AG04449 (cell line): ENCODE results near the gene SLC13A3.

Experiments
- CTCF ChIA-PET: fragments of 350-600 bp; formaldehyde crosslinking; extraction: SDS; loops from one replicate; lab custom pipeline; 2021; ENCODE audit warnings: antibody characterized with exemption; lab: Yijun Ruan, JAX
- POLR2A ChIA-PET: fragments of 400-600, 350-600 bp; formaldehyde crosslinking; extraction: SDS; loops from one replicate; lab custom pipeline; 2020; ENCODE audit warnings: antibody characterized with exemption, inconsistent platforms; lab: Yijun Ruan, JAX
- DNase-seq: peaks from one replicate; pipeline ENCODE4 v3.0.0-alpha.2; 2010; ENCODE audit warnings: low read depth, low spot score
- H3K4me3 ChIP-seq: 2 replicates; pipeline ENCODE4 v1.5.1; 2011; ENCODE audit warnings: low read depth, mild to moderate bottlenecking, control low read depth, low read length
- CTCF ChIP-seq: IDR thresholded peaks from one replicate; pipeline ENCODE4 v1.5.1; 2011; ENCODE audit warnings: mild to moderate bottlenecking, moderate library complexity, low read length, control low read depth, inconsistent platforms; ENCODE audit not compliant: insufficient read depth; ENCODE audit errors: missing control alignments

SLC13A3 gene

DNA sequence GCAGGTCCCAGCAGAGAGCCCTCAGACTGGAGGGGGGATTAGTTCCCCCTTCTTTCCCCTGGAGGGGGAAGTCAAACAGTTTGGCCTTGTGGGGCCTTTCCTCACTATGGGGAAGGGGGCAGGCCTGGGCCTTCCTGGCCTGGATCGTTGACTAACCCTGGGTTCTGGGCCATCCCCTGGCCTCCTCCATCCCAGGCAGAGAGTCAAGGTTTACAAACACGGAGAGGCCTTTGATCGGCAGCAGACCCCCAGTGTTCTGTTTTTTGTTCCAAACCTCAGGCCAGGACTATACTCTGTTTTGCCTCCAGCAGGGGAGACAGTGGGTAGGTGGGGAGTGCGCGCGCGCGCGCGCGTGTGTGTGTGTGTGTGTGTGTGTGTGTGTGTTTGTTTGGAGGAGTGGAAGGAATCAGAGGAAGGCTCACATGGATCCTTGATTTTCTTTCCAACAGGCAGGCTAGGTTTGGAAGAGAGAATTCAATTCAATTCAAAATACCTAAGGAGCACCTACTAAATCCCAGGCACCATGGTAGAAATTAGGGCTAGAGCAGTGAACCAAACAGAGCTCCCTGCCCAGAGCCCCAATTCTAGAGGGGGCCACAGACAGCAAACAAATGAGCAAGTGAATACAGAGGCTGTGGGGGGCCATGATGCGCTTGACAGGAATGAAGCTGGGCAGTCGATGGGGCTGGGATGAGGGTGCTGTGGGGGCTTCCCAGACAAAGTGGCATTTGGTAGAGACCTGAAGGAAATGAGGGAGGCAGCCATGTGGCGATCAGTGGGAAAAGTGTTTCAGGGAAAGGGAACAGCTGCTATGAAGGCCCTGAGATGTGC, 23.2 kb upstream of the SLC13A3 start:
- POLR2A ChIA-PET: no interaction called here
- DNase-seq: no peak
- CTCF ChIA-PET: interaction anchor here (0.5 kb wide), 1 partner anchor 540 kb away, joined by 3 read pairs; no protein-coding TSS in a partner anchor
- no peak overlapping the region for H3K4me3 ChIP-seq
- no peak for TF ChIP-seq CTCF

DNA sequence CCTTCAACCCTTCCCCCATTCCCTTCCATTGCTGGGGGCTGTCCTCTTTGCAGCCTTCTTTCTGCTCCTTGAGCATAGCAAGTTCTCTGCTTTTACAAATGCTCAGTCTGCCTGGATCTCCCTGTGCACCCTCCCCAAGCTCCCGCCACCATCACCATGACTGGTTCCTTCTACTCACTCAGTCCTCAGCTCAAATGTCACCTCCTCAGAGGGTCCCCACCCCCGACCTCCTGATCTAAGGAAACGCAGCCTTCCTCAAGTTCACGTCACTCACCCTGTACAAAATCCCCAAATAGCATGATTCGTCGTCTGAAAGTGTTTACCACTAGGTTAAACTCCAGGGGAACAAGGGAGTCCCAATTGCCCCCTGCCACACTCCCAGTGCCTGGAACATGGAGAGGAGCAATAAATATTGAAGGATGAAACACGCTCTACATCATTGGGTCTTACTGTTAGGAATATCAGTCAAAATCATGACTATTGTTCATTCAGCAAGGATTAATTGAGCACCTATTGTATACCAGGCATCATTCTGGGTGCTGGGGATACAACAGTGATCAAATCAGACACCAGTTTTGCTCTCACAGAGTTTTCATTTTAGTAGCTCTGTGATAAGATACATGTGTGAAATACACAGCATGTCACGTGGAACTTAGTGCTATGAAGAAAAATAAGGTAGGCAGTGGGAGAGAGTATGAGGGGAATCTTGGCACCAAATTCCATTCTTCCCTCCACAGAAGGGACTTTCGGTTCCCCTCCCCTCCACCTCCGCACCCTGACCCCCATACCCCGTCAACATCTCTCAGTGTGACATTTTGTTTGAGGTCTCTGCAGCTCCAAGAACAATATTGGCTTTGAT, 22.4 kb upstream of the SLC13A3 start:
- H3K4me3 ChIP-seq: no peak overlapping the region
- no peak for DNase-seq
- TF ChIP-seq CTCF: no peak
- ChIA-PET CTCF (interaction anchor here (0.5 kb wide), 1 partner anchor 539 kb away, joined by 3 read pairs; no protein-coding TSS in a partner anchor), POLR2A (no interaction called here)

- ChIA-PET POLR2A (no interaction called here), CTCF (interaction anchor here (1.6 kb wide), 1 partner anchor 8 kb away, joined by 6 read pairs; no protein-coding TSS in a partner anchor)
- DNase-seq: no peak
- no peak for TF ChIP-seq CTCF
- no peak overlapping the region for H3K4me3 ChIP-seq
Observed at GRCh38 chr20:46672543-46673148, 21.4 kb upstream of the SLC13A3 start.

GRCh38 chr20:46671866-46672542, 20.7 kb upstream of the SLC13A3 start:
- no peak for DNase-seq
- no peak overlapping the region for H3K4me3 ChIP-seq
- ChIA-PET CTCF (interaction anchor here (1.6 kb wide), 1 partner anchor 9 kb away, joined by 6 read pairs; no protein-coding TSS in a partner anchor), POLR2A (no interaction called here)
- TF ChIP-seq CTCF: no peak

GRCh38 chr20:46670585-46671584, 19.6 kb upstream of the SLC13A3 start:
- no peak overlapping the region for H3K4me3 ChIP-seq
- CTCF ChIA-PET: interaction anchor here (1.6 to 4.8 kb wide), 2 partner anchors 10 kb away, joined by 6 to 25 read pairs; no protein-coding TSS in a partner anchor
- no peak for TF ChIP-seq CTCF
- POLR2A ChIA-PET: no interaction called here
- DNase-seq: no peak
